ENCODE results near the gene B4GALNT3.
"Not testable (repeated sequence)": the region's sequence is repeated elsewhere in the genome, so short reads cannot be mapped to it uniquely, and the experiment has no call there.

B4GALNT3 gene

GRCh38 chr12:459430-460258, at the start of gene B4GALNT3:
TSS of gene B4GALNT3 (plus strand) at chr12:459939. CDS start at chr12:460377, 438 bp downstream.
- no peak for DNase-seq (ENCODE audit: low read depth)

GRCh38 chr12:414859-415258, 44.9 kb upstream of the B4GALNT3 start:
- DNase-seq (ENCODE audit: low read depth) = no peak

DNA sequence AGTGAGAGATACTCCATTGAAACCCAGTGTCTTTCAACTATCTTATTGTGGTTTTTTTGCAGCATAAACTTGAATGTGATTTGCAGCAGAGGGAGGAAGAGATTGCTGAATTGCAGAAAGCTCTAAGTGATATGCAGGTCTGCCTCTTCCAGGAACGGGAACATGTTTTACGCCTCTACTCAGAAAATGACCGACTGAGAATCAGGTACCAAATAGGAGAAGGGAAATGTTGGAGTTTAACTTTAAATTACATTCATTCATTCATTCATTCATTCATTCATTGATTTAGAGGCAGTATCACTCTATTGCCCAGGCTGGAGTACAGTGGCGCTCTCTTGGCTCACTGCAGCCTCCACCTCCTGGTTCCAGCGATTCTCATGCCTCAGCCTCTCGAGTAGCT, 41.3 kb upstream of the B4GALNT3 start:
- DNase-seq (ENCODE audit: low read depth) = no peak

GRCh38 chr12:422526-422925, 37.2 kb upstream of the B4GALNT3 start:
- no peak for DNase-seq (ENCODE audit: low read depth)

- not testable (repeated sequence) for DNase-seq (ENCODE audit: low read depth)
Measured at GRCh38 chr12:435737-436136, 24.0 kb upstream of the B4GALNT3 start.

DNA sequence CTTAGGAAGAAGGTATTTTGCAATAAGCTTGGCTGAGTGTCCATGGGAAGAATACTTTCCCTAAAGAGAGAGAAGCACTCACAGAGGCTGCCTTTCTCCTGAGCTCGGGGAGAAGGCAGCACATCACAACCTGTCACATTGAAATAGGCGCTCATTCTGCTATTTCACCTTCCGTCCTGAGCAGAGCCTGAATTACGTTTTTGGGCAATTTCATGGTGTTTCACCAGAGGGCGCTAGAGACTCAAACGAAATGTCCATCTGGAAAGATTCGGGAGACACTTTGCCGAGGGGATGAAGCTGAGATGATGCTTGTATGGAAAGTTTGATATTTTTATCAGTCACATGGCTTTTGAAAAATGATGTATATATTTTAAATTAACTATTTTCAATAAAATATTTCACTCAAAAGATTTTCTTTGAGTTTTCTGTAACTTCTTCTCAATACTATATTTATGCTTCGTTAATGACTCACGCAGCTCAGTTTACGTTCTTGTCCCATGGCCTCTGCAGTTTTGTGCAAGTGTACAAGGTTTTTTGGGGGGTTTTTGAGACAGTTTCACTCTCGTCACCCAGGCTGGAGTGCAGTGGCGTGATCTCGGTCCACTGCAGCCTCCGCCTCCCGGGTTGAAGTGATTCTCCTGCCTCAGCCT, 17.4 kb upstream of the B4GALNT3 start:
- DNase-seq (ENCODE audit: low read depth) = peak; percentile 69

DNA sequence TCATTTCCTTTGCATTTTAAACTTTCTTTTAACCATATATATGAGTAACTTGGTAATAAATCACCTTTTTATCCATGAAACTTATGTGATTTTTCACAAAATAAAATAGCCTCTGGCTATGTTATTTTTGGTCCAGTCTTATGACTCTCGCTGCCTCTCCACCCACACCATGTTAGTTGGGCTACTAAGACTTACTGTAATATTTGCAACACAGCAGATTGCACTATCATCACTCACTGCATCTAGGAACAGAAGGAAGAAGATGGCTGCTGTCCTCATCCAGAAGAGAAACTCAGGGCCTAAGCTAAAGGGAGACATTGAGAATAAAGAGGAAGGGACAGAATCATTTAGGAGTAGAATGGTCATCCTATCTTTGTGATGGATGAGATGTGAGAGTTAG, 12.6 kb upstream of the B4GALNT3 start:
- DNase-seq (ENCODE audit: low read depth) = no peak

- no peak for DNase-seq (ENCODE audit: low read depth)
Measured at GRCh38 chr12:449203-449602, 10.5 kb upstream of the B4GALNT3 start.

- no peak for DNase-seq (ENCODE audit: low read depth)
Measured at GRCh38 chr12:450438-450837, 9.3 kb upstream of the B4GALNT3 start.

DNA sequence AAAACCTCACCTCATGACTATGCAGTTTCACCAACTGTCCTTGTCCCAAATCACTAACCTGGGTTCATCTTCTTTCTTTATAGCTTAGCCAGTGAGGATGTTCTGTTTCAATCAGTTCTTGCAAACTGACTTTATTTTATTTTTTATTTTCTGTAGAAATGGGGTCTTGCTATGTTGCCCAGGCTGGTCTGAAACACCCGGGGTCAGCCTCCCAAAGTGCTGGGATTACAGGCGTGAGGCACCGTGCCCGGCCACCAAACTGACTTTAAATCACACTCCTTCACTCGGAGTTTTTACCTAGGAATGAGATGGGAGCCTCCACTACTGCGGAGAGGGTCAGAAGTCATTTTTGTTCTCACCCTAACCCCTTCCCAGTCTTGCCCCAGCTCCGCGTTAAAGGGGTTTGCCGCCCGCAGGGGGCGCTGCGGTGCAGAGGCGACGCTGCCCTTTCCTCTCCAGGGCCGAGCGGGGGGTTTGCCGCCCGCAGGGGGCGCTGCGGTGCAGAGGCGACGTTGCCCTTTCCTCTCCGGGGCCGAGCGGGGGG, 7.0 kb upstream of the B4GALNT3 start:
- DNase-seq (ENCODE audit: low read depth) = no peak

DNA sequence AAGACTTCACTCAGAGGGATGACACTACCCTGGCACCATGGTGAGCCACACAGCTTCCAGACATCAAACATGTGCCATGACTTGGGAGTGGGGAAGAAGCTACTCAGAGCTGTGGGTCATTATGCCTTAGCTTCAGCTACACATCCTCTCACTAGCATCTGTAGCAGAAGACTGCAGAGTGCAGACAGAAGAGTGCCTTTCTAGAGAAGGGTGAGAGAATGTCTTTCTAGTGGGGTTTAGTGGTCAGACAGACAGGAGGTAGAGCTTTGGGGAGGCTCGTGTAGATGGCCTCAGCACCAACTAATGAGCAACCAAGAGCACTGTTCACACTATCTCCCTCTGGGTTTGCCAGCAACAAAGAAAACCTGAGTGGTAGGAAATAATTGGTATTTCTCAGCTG, 4.9 kb upstream of the B4GALNT3 start:
- DNase-seq (ENCODE audit: low read depth) = no peak

DNA sequence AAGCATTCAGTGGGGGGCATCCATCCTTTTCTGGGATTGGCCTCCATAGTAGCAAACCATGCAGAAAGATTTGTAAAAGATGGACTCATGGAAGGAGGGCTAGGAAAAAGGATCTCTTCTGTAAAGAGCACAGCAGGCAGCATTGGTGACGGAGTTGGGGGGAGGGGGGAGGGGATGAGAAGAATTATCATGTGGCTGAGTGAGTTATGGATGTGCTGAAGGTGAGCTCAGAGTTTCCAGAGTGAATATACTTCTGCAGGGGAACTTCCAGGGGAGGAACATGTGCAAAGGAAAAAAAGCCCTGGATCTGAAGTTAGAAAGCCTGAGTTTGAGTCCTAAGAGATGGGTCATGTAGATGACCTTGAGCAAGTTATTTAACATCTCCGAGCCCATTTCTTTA, 3.9 kb upstream of the B4GALNT3 start:
- no peak for DNase-seq (ENCODE audit: low read depth)

GRCh38 chr12:457676-458075, 2.1 kb upstream of the B4GALNT3 start:
- DNase-seq (ENCODE audit: low read depth) = no peak

GRCh38 chr12:459050-459429, 699 bp upstream of the B4GALNT3 start:
- no peak for DNase-seq (ENCODE audit: low read depth)

GRCh38 chr12:460261-461230, 807 bp downstream of the B4GALNT3 start:
- DNase-seq (ENCODE audit: low read depth) = no peak

DNA sequence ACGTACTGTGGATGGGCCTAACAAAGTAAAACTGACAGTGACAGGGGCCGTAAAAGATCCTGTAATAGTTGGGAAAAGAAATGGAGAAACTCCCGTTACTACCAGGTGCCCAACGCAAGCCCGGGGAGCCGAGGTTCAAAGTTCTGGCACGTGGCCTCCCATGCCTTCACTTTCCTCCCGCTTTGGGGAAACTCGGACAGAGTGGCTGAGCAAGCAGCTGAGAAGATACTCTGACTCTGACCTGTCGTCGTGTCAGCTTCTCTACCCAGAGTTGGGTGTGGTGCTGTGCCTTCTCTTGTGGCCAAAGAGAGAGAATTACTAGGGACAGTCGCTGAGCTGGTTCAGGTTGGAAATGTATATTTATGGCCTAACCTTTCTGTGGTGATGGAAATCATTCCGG, 1.7 kb downstream of the B4GALNT3 start:
- no peak for DNase-seq (ENCODE audit: low read depth)

- no peak for DNase-seq (ENCODE audit: low read depth)
Measured at GRCh38 chr12:462936-463705, 3.4 kb downstream of the B4GALNT3 start.

DNA sequence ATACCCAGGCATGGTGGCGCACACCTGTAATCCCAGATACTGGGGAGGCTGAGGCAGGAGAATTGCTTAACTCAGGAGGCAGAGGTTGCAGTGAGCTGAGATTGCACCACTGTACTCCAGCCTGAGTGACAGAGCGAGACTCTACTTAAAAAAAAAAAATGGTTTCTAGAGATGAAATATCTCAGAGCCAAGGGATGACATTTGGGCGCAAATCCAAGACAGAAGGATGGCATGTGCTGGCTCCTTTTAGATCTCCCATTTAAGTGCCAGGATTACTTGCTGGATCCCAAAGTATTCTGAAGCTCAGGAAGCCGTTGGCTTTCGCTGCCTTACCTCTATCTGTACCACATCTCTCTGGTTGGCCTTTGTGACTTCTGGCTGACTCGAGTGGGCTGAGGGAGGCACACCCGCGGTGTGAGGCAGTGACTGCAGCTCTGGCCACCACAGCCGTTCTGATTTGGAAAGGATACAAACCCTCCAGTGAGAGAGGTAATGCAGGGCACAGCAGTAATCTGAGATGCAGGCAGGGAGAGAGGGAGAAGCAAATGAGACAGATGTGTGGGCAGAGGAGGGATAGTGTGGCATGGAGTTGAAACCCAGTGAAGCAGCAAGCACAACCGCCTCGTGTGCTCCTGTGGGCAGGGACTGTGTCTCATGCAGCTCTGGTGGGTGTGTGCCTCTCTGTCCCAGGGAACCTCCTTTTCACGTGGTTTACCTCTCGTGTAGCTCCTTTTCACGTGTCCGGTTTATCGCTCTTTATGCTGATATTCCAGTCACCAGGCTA, 4.9 kb downstream of the B4GALNT3 start:
- no peak for DNase-seq (ENCODE audit: low read depth)

DNA sequence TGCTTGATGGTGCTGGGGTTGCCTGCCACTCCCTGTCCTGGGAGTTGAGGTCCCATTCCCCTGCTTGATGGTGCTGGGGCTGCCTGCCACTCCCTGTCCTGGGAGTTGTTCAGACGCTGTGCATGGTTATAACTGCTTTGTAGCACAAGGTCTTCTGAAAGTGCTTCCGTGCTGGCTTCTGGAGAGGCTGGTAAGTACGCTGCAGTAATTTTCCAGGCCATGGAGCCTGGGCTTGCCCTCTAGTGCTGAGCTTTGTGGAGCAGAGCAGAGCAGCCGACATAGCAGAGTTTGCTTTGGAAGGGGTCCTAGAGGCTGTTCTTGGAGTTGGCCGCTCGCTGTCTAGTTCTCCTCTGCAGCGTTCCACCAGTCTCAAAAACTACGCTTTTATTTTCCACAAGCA, 6.3 kb downstream of the B4GALNT3 start:
- no peak for DNase-seq (ENCODE audit: low read depth)

DNA sequence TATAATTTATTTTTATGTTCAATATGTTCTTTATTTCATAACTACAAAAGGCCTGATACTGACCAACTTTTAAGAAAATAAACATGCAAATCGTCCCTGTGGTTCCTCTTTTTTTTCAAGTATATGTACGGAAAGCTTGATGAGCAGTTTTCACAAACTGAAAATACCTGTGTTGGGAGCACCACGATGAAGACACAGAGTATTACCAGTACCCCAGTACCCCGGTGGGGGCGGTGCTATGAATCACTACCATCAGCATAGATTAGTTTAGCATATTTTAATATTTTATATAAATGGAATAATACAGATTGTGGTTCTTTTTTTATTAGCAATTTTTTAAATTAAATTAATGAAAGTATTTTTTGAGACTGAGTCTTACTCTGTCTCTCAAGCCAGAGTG, 7.0 kb downstream of the B4GALNT3 start:
- DNase-seq (ENCODE audit: low read depth) = no peak

GRCh38 chr12:467591-467990, 7.9 kb downstream of the B4GALNT3 start:
- DNase-seq (ENCODE audit: low read depth) = no peak
